GM23338 (cell line): ENCODE measurements around the gene KIAA1614. TPM values are rescaled to one million over a fixed set of nuclear protein-coding genes. Genes with fewer than 3 reads are reported as not detected.

Experiments
- CREB1 ChIP-seq: fragments of 250-450 bp; sonication (Bioruptor Pico); IDR thresholded peaks from 2 replicates; pipeline ENCODE4 v1.5.0; 2020; ENCODE audit warnings: low read depth, mild to moderate bottlenecking, moderate library complexity
- CTCF ChIP-seq, 2 experiments: fragments of 200-600 bp in 1 of 2; sonication (generic) in 1 of 2; conservative IDR thresholded peaks; 2 replicates each; pipeline versions ENCODE4 v1.5.1 to v1.6.1; 2016 to 2017; ENCODE audit warnings: antibody characterized with exemption in 2 of 2, low read depth in 2 of 2, mild to moderate bottlenecking in 2 of 2, moderate library complexity in 1 of 2
- ETS1 ChIP-seq: IDR thresholded peaks from 2 replicates; pipeline ENCODE4 v1.6.1; 2016; ENCODE audit warnings: antibody characterized with exemption
- EZH2 ChIP-seq: fragments of 200-600 bp; sonication (generic); IDR thresholded peaks from one replicate; pipeline ENCODE4 v1.8.0; 2017; ENCODE audit warnings: antibody characterized with exemption, mild to moderate bottlenecking, low read depth; ENCODE audit not compliant: unreplicated experiment
- EZH2phosphoT487 ChIP-seq: fragments of 200-600 bp; sonication (generic); IDR thresholded peaks from one replicate; pipeline ENCODE4 v1.8.1; 2018; ENCODE audit warnings: antibody characterized with exemption; ENCODE audit not compliant: unreplicated experiment
- JUNB ChIP-seq: IDR thresholded peaks from one replicate; pipeline ENCODE4 v1.6.1; 2016; ENCODE audit warnings: antibody characterized with exemption; ENCODE audit not compliant: unreplicated experiment
- NANOG ChIP-seq: IDR thresholded peaks from 2 replicates; pipeline ENCODE4 v1.6.1; 2016; ENCODE audit warnings: antibody characterized with exemption, borderline replicate concordance
- POLR2AphosphoS5 ChIP-seq: IDR thresholded peaks from 2 replicates; pipeline ENCODE4 v1.6.1; 2016; ENCODE audit warnings: antibody characterized with exemption, low read depth
- REST ChIP-seq: IDR thresholded peaks from one replicate; pipeline ENCODE4 v1.6.1; 2018; ENCODE audit warnings: antibody characterized with exemption; ENCODE audit not compliant: unreplicated experiment
- STAT1 ChIP-seq: IDR thresholded peaks from one replicate; pipeline ENCODE4 v1.6.1; 2016; ENCODE audit warnings: antibody characterized with exemption; ENCODE audit not compliant: unreplicated experiment
- ZNF114 ChIP-seq: fragments of 250-450 bp; sonication (Bioruptor Pico); IDR thresholded peaks from 2 replicates; pipeline ENCODE4 v1.5.0; 2020; ENCODE audit warnings: mild to moderate bottlenecking, moderate library complexity
- ZNF331 ChIP-seq: fragments of 250-450 bp; sonication (Bioruptor Pico); IDR thresholded peaks from 2 replicates; pipeline ENCODE4 v1.5.0; 2020; ENCODE audit warnings: low read depth, mild to moderate bottlenecking, moderate library complexity
- polyA plus RNA-seq: library from polyadenylated mRNA; unstranded; fragments of >200 nt; fragmentation: Nextera tagmentation; extraction: Ambion mirVana; gene quantifications from 2 replicates; pipeline ENCODE4 v1.2.1, GENCODE V29; 2016
- total RNA-seq: library from RNA; depleted of rRNA; stranded (reverse); fragments of >200 nt; shearing (Covaris generic); gene quantifications from 2 replicates; pipeline ENCODE4 v1.2.3, GENCODE V29; 2014

Gene KIAA1614
- total and polyA plus RNA-seq, 2 experiments from 2014 or later, result 1.1 to 1.8 TPM

GRCh38 chr1:180907313-180908055, 5.2 kb upstream of the KIAA1614 start (continued):
- no peak for TF ChIP-seq EZH2phosphoT487
- TF ChIP-seq POLR2AphosphoS5, result no peak
- TF ChIP-seq JUNB, result no peak
- no peak for TF ChIP-seq CTCF (conservative IDR thresholded peaks at IDR 0.05; ENCODE audit: low read depth in 2 of 2)
- TF ChIP-seq REST, result no peak
- TF ChIP-seq EZH2, result no peak
- TF ChIP-seq ZNF331 (CRISPR knock-in tag), result no peak
- TF ChIP-seq ZNF114, result no peak
- no peak for TF ChIP-seq STAT1
- no peak for TF ChIP-seq NANOG
- TF ChIP-seq CREB1 (CRISPR knock-in tag), result no peak
- no peak for TF ChIP-seq ETS1
